ENCODE data around the gene ZNF764. TPM values are rescaled to one million over a fixed set of nuclear protein-coding genes. Genes with fewer than 3 reads are reported as not detected.

ZNF764 gene
- total RNA-seq (2022; extraction: Qiagen RNA extraction; ENCODE audit: low read depth), result 5.0 to 6.8 TPM (median 6.1 TPM) in 5 replicates

GRCh38 chr16:30557957-30558788, at the start of gene ZNF764:
Gene ZNF764, minus strand, starts transcription at chr16:30558374. Its CDS starts 192 bp downstream, at chr16:30558182.

GRCh38 chr16:30585400-30586191, 27.4 kb upstream of the ZNF764 start, which contains the start of gene ZNF785:
Gene ZNF785, minus strand, starts transcription at chr16:30585697. Its CDS starts 86 bp downstream, at chr16:30585611.

GRCh38 chr16:30571445-30572322, 13.5 kb upstream of the ZNF764 start, which contains the start of gene ZNF688:
Gene ZNF688, minus strand, starts transcription at chr16:30571714. Its CDS starts 85 bp downstream, at chr16:30571629.

GRCh38 chr16:30534368-30535105, 23.6 kb downstream of the ZNF764 start, which contains the start of gene ZNF747:
Gene ZNF747, minus strand, starts transcription at chr16:30534858. Its CDS starts 179 bp downstream, at chr16:30534679.

GRCh38 chr16:30526137-30526822, 31.9 kb downstream of the ZNF764 start, which contains the start of gene ZNF768:
Gene ZNF768, minus strand, starts transcription at chr16:30526566. Its CDS starts 153 bp downstream, at chr16:30526413.

Other genes with a start within 250 kb of the ZNF764 start
- gene CD2BP2, start 203.1 kb downstream of the ZNF764 start, total RNA-seq (2022; extraction: Qiagen RNA extraction; ENCODE audit: low read depth), result 59.6 to 69.1 TPM (median 68.3 TPM) in 5 replicates
- gene TBC1D10B, start 187.9 kb downstream of the ZNF764 start, total RNA-seq (2022; extraction: Qiagen RNA extraction; ENCODE audit: low read depth), result 25.3 to 35.6 TPM (median 33.7 TPM) in 5 replicates
- 0.17 to 0.64 TPM (median 0.42 TPM) in 3 of 5 replicates, not detected in the others for gene MYL11, start 183.6 kb downstream of the ZNF764 start, total RNA-seq (2022; extraction: Qiagen RNA extraction; ENCODE audit: low read depth)
- gene SEPTIN1, start 175.8 kb downstream of the ZNF764 start, total RNA-seq (2022; extraction: Qiagen RNA extraction; ENCODE audit: low read depth), result 1.4 to 2.2 TPM (median 1.8 TPM) in 5 replicates
- gene ZNF48, start 163.0 kb downstream of the ZNF764 start, total RNA-seq (2022; extraction: Qiagen RNA extraction; ENCODE audit: low read depth), result 10.4 to 14.2 TPM (median 12.3 TPM) in 5 replicates
- 2.8 to 6.4 TPM (median 5.7 TPM) in 5 replicates for gene ZNF771, start 150.8 kb downstream of the ZNF764 start, total RNA-seq (2022; extraction: Qiagen RNA extraction; ENCODE audit: low read depth)
- 105 to 146 TPM (median 134 TPM) in 5 replicates for gene DCTPP1, start 128.3 kb downstream of the ZNF764 start, total RNA-seq (2022; extraction: Qiagen RNA extraction; ENCODE audit: low read depth)
- 51.5 to 56.6 TPM (median 52.3 TPM) in 5 replicates for gene SEPHS2, start 112.5 kb downstream of the ZNF764 start, total RNA-seq (2022; extraction: Qiagen RNA extraction; ENCODE audit: low read depth)
- 0.08 to 0.22 TPM (median 0.10 TPM) in 3 of 5 replicates, not detected in the others for gene ITGAL, start 85.6 kb downstream of the ZNF764 start, total RNA-seq (2022; extraction: Qiagen RNA extraction; ENCODE audit: low read depth)
- gene ZNF768, start 31.8 kb downstream of the ZNF764 start, total RNA-seq (2022; extraction: Qiagen RNA extraction; ENCODE audit: low read depth), result 32.6 to 49.0 TPM (median 48.3 TPM) in 5 replicates
- 2.8 to 4.9 TPM (median 4.4 TPM) in 5 replicates for gene ZNF747, start 23.5 kb downstream of the ZNF764 start, total RNA-seq (2022; extraction: Qiagen RNA extraction; ENCODE audit: low read depth)
- 6.3 to 8.5 TPM (median 7.6 TPM) in 5 replicates for gene ZNF688, start 13.3 kb upstream of the ZNF764 start, total RNA-seq (2022; extraction: Qiagen RNA extraction; ENCODE audit: low read depth)
- not detected in 5 replicates for gene ZNF785, start 27.3 kb upstream of the ZNF764 start, total RNA-seq (2022; extraction: Qiagen RNA extraction; ENCODE audit: low read depth)
- gene ZNF689, start 52.0 kb upstream of the ZNF764 start, total RNA-seq (2022; extraction: Qiagen RNA extraction; ENCODE audit: low read depth), result 7.6 to 10.3 TPM (median 9.2 TPM) in 5 replicates
- gene PRR14, start 92.6 kb upstream of the ZNF764 start, total RNA-seq (2022; extraction: Qiagen RNA extraction; ENCODE audit: low read depth), result 19.0 to 29.6 TPM (median 26.7 TPM) in 5 replicates
- gene FBRS, start 100.1 kb upstream of the ZNF764 start, total RNA-seq (2022; extraction: Qiagen RNA extraction; ENCODE audit: low read depth), result 35.7 to 49.1 TPM (median 45.8 TPM) in 5 replicates
- gene SRCAP, start 140.8 kb upstream of the ZNF764 start, total RNA-seq (2022; extraction: Qiagen RNA extraction; ENCODE audit: low read depth), result 14.1 to 28.1 TPM (median 21.4 TPM) in 5 replicates
- 21.1 to 26.6 TPM (median 23.0 TPM) in 5 replicates for gene PHKG2, start 190.1 kb upstream of the ZNF764 start, total RNA-seq (2022; extraction: Qiagen RNA extraction; ENCODE audit: low read depth)
- 4.5 to 9.7 TPM (median 9.0 TPM) in 5 replicates for gene CFAP119, start 203.7 kb upstream of the ZNF764 start, total RNA-seq (2022; extraction: Qiagen RNA extraction; ENCODE audit: low read depth)
- 77.8 to 90.9 TPM (median 89.9 TPM) in 5 replicates for gene RNF40, start 203.9 kb upstream of the ZNF764 start, total RNA-seq (2022; extraction: Qiagen RNA extraction; ENCODE audit: low read depth)
- 15.6 to 19.2 TPM (median 16.4 TPM) in 5 replicates for gene ZNF629, start 228.8 kb upstream of the ZNF764 start, total RNA-seq (2022; extraction: Qiagen RNA extraction; ENCODE audit: low read depth)

All from A549 treated with CpdA at 1 μM for 4 hours (cell line).